Keratinocyte (primary cell): Measurements from ENCODE around the gene SH3BP5L.

ENCODE experiments used
- CTCF ChIP-seq, 3 experiments: IDR thresholded peaks in 1 of 3; conservative IDR thresholded peaks in 1 of 3; optimal IDR thresholded peaks in 1 of 3; 2 replicates in 2 of 3; 3 replicates in 1 of 3; pipeline versions ENCODE3 to v1.5.1; 2011; ENCODE audit warnings: low read length in 3 of 3, mild to moderate bottlenecking in 3 of 3, moderate library complexity in 2 of 3, control low read depth in 1 of 3, inconsistent platforms in 1 of 3; ENCODE audit not compliant: insufficient read depth in 2 of 3; ENCODE audit errors: extremely low read depth in 1 of 3
- EZH2 ChIP-seq: IDR thresholded peaks from one replicate; pipeline ENCODE4 v1.6.1; 2012; ENCODE audit warnings: inconsistent platforms, mild to moderate bottlenecking, low read length, moderate library complexity

- TF ChIP-seq CTCF (optimal IDR thresholded peaks at IDR 0.05 in 1 of 3, IDR thresholded peaks at IDR 0.05 in 1 of 3, conservative IDR thresholded peaks at IDR 0.05 in 1 of 3; ENCODE audit: extremely low read depth in 1 of 3, insufficient read depth in 2 of 3, low read length in 3 of 3) = no peak
- no peak for TF ChIP-seq EZH2
Observed at GRCh38 chr1:248800459-248800858, 25.3 kb downstream of the SH3BP5L start.
